ENCODE data around the gene GJB3.

GRCh38 chr1:34746785-34747637 is 34.0 kb upstream of the GJB3 start:
- TF ChIP-seq POLR2AphosphoS5 (IDR thresholded peaks at IDR 0.05; ENCODE audit: low read depth, low read length) (no peak), POLR2A (IDR thresholded peaks at IDR 0.05; ENCODE audit: low read depth, low read length) (no peak), TAF1 (IDR thresholded peaks at IDR 0.05; ENCODE audit: low read depth, low read length) (no peak), SPI1 (IDR thresholded peaks at IDR 0.05; ENCODE audit: low read depth, low read length) (no peak), PAX5 (IDR thresholded peaks at IDR 0.05; ENCODE audit: insufficient read depth, low read length, severe bottlenecking) (no peak)
